GM19099 (cell line): ENCODE data around the gene TBX1.

Experiments used
- POLR2A ChIP-seq: IDR thresholded peaks from 3 replicates; pipeline ENCODE4 v1.6.1; 2011; ENCODE audit warnings: low read depth; ENCODE audit not compliant: insufficient read length; ENCODE audit errors: extremely low read depth

The TBX1 gene

GRCh38 chr22:19742160-19743066, 18.2 kb upstream of the TBX1 start:
- no peak for TF ChIP-seq POLR2A

- no peak for TF ChIP-seq POLR2A
Observed at GRCh38 chr22:19743081-19743480, 17.5 kb upstream of the TBX1 start.

GRCh38 chr22:19743651-19744050, 16.9 kb upstream of the TBX1 start:
- no peak for TF ChIP-seq POLR2A

- no peak for TF ChIP-seq POLR2A
Observed at GRCh38 chr22:19744350-19745006, 16.1 kb upstream of the TBX1 start.

GRCh38 chr22:19745155-19746101, 15.2 kb upstream of the TBX1 start:
- TF ChIP-seq POLR2A: no peak

GRCh38 chr22:19746726-19747125, 13.9 kb upstream of the TBX1 start:
- TF ChIP-seq POLR2A: no peak

- TF ChIP-seq POLR2A: no peak
Observed at GRCh38 chr22:19747551-19747950, 13.0 kb upstream of the TBX1 start.

GRCh38 chr22:19748139-19748538, 12.4 kb upstream of the TBX1 start:
- no peak for TF ChIP-seq POLR2A

GRCh38 chr22:19748991-19749664, 11.4 kb upstream of the TBX1 start:
- TF ChIP-seq POLR2A: no peak

- TF ChIP-seq POLR2A: no peak
Observed at GRCh38 chr22:19749876-19750275, 10.7 kb upstream of the TBX1 start.

GRCh38 chr22:19750507-19751490, 9.8 kb upstream of the TBX1 start:
- no peak for TF ChIP-seq POLR2A

GRCh38 chr22:19751497-19752245, 8.9 kb upstream of the TBX1 start:
- TF ChIP-seq POLR2A: no peak
